GM12873 (cell line): ENCODE data around the gene GLRX5.

Experiments used
- TF ChIP-seq, protein P1 (sequence below): IDR thresholded peaks from 2 replicates; pipeline ENCODE4 v1.5.1; 2012; ENCODE audit warnings: low read depth, mild to moderate bottlenecking, moderate library complexity, low read length, control low read depth; ENCODE audit not compliant: insufficient read depth; ENCODE audit errors: missing control alignments

The GLRX5 gene

DNA sequence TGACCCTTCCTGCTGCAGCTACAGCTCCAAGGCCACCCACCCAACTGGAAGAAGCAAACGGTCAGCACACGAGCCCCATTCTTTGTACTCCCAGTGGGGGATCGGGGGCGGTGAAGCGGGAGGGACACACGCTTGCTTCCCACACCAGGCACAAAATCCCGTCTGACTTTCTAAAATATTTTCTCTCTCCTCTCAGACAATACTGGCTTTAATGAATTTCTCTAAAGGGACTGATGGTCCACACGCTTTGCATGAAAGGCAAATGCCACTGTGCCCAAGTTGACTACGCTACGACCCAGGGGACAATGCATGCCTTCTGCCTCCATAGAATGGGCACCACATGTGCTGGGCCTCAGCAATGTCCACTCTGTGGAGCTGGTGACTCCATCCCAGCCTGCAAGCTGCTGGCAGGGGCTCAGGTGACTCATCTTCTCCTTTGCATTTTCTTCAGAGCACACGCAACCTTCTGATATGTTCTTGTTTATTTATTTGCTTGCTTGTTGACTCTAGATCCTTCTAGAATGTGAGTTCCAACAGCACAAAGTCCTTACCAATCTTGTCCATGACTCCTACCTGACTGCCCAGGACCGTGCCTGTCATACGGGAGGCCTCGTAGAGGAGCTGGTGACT lies 34.0 kb upstream of the GLRX5 start:
- TF ChIP-seq, protein P1, sequence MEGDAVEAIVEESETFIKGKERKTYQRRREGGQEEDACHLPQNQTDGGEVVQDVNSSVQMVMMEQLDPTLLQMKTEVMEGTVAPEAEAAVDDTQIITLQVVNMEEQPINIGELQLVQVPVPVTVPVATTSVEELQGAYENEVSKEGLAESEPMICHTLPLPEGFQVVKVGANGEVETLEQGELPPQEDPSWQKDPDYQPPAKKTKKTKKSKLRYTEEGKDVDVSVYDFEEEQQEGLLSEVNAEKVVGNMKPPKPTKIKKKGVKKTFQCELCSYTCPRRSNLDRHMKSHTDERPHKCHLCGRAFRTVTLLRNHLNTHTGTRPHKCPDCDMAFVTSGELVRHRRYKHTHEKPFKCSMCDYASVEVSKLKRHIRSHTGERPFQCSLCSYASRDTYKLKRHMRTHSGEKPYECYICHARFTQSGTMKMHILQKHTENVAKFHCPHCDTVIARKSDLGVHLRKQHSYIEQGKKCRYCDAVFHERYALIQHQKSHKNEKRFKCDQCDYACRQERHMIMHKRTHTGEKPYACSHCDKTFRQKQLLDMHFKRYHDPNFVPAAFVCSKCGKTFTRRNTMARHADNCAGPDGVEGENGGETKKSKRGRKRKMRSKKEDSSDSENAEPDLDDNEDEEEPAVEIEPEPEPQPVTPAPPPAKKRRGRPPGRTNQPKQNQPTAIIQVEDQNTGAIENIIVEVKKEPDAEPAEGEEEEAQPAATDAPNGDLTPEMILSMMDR, result no peak

DNA sequence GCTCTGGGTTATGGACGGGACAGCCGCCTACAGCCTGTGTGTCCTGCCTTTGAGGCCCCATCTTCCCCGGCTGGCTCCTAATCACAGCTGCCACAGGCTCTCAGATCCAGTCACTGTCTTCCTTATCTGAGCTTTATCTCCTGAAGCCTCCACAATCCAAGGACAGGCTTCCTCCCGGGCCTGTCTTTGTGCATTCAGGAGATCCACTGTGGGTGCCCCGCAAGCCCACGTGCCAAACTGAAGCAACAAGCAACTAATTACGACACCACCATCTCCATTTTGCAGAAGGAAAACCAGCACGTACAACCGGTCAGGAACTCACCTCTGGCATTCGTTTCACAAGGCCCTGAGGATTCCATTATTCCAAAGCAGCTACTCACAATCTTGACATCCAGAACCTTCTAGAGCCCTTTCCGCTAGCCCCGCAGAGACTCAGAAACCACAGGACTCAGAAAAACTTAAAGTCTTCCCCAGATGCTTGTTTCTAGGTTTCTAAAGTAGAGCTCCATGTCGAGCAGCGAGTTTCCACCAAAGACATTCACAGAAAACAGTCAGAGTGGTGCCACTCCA lies 32.4 kb upstream of the GLRX5 start:
- TF ChIP-seq, protein P1, result no peak

DNA sequence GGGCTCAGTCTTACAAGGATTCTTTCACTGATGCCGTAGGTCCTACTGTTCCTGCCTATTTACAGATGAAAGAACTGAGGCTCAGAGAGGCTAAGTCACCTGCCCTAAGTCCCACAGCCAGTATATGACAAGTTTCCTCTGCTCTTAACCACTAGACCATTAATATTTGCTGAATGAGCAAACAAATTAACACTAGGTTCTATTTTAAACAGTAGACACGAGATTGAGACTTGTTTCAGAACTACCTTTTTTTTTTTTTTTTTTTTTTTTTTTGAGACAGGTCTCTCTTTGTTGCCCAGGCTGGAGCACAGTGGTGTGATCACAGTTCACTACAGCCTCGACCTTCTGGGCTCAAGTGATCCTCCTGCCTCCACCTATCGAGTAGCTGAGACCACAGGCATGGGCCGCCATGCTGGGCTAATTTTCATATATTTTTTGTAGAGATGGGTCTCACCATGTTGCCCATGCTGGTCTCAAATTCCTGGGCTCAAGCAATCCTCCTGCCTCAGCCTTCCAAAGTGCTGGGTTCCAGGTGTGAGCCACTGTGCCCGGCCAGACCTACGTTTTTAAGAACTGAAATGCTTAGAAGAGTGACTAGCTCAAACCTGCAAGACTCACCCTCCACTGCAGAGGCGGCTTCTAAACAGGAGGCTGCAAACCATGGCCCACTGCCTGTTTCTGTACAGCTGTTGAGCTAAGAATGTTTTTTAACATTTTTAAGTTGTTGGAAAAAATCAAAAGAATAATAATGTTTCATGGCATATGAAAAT lies 31.3 kb upstream of the GLRX5 start:
- TF ChIP-seq, protein P1, result no peak

DNA sequence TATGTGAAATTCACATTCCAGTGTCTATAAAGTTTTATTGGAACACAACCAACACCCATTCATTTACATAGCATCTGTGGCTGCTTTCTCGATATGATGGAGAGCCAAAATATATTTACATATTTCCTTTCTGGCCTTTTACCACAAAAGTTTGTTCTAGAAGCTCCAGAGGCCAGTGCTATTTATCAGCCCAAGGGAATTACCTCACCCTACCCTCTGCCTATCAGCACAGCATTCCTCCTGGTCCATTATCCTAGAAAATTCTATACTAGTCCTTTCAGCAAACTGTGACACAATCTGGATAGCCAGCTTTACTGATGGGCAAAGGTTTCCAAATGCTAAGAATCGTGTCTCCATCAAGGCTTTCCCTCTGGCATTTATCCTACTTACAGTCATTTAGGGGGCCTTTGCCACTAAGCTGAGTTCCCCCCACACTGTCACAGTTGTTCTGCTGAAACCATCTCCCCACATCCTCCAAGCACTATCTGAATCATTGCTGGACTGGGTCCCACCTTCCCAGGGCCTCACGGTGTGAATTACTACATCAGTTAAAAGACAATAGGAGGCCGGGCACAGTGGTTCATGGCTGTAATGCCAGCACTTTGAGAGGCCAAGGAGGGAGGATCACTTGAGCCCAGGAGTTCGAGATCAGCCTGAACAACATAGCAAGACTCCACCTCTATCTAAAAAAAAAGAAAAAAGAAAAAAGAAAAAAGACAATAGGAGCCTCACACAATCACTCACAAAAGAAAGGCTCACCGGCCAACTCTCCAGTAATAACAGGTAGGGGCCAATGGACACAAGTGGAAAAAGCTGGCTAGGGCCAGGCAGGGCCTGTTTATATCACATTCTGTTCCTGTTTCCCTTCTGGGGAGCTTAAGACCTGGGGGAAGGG lies 30.5 kb upstream of the GLRX5 start:
- TF ChIP-seq, protein P1, result no peak

DNA sequence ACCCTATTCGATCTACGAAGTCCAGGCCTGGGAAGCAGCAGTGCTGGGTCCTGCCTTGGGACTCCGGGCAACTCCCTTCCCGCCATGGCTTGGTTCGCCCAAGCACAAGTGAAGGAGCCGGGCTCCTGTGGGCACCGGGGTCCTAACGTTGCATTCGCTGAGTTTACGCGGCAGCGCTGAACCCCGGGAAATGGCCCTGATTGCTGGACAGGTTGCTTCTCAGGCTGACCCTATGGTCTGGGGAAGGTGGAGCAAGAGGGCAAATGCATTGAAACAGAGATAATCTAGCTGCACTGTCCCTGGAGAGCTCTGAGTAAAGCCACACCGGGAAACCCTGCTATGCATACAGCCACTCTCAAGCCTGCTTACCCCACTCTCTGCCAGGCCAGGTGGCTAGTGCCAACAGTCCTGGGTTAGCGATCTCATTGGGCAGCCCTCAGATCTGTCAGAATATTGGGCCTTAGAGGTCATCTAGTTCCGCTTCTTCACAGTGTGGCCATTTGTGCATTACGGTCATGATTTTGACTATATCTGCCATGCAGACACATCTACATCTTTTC lies 29.7 kb upstream of the GLRX5 start:
- TF ChIP-seq, protein P1, result no peak

DNA sequence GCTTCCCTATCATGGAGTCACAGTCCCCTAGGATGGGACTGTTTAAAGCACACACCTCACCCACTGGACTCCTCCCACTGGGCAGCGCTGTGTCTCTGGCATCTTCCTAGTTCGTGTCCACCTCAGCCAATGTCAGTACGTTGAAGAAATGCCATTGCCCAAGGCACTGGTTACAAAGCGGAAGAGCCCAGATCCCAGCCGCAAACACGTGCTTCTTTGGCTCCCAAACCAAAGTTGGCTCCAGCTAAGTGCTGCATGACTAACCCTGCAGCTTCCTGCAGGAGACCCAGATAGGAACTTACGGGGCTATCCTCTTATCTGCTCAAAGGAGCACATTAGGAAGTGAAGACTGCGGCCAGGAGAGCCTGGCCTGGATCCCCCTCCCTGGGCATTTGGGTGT lies 27.7 kb upstream of the GLRX5 start:
- TF ChIP-seq, protein P1, result no peak
